ENCODE results near the gene ASMTL.
"Not testable (repeated sequence)": the region's sequence is repeated elsewhere in the genome, so short reads cannot be mapped to it uniquely, and the experiment has no call there.

- TF ChIP-seq CTCF (conservative IDR thresholded peaks at IDR 0.05 in 1 of 2, IDR thresholded peaks at IDR 0.05 in 1 of 2; ENCODE audit: extremely low read depth in 1 of 2, insufficient read depth in 1 of 2, low read depth in 1 of 2, low read length in 2 of 2); EZH2 (IDR thresholded peaks at IDR 0.05; ENCODE audit: borderline replicate concordance, low read length): not testable (repeated sequence)
Measured at GRCh38 chrX:1426321-1426720, 26.4 kb downstream of the ASMTL start.
